GM12873 (cell line): ENCODE results near the gene SURF4.

Experiments used
- CTCF ChIP-seq: IDR thresholded peaks from 2 replicates; pipeline ENCODE4 v1.5.1; 2012; ENCODE audit warnings: low read depth, mild to moderate bottlenecking, moderate library complexity, low read length, control low read depth; ENCODE audit not compliant: insufficient read depth; ENCODE audit errors: missing control alignments

The SURF4 gene

DNA sequence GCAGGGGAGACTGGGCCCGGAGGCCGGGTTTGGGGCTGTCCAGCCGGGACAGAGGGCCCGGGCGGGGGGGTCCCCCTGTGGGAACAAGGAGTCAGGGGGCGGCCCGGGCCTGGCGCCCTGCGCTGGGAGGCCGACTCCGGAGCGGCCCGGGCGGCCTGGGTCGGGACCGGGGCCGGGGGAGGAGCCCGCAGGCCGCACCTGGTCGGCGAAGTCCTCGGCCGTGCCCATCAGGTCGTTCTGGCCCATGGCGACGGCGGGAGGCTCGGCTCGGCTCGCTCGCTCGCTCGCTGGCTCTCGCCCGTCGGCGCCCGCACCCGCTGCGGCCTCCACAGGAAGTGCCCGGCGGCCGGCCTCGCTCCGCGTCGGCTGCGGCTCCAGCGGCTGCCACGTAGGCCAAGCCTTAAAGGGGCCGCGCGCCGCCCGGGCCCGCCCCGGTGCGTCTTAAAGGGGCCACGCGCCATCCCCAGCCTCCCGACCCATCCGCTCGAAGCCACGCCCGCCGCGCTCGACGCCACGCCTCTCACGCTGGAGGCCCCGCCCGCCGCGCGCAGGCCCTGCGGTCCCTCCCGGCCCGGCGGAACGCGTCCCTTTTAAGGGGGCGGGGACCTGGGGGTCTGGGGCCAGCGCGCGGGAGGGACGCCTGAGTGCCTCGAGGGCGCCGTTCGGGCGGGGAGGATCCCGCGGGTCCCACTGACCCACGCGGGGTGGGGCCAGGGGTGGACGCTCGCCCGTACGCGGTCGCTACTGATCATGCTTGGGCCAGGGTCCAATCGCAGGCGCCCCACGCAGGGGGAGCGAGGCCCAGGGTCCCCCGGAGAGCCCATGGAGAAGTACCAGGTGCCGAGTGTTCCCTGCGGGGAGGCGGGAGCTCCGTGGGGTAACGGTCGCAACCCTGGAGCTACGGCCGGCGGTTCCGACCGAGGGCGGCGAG lies at the start of gene SURF4, which contains the start of gene STKLD1:
TSS of gene SURF4 (minus strand) at position 337 of the 931 bp plus-strand sequence. CDS start at position 246, 91 bp downstream.
TSS of gene STKLD1 (plus strand) at position 643 of the 931 bp plus-strand sequence. CDS start at position 751, 108 bp downstream.
- no peak for TF ChIP-seq CTCF

- no peak for TF ChIP-seq CTCF
Measured at GRCh38 chr9:133425049-133425632, 49.3 kb upstream of the SURF4 start.

DNA sequence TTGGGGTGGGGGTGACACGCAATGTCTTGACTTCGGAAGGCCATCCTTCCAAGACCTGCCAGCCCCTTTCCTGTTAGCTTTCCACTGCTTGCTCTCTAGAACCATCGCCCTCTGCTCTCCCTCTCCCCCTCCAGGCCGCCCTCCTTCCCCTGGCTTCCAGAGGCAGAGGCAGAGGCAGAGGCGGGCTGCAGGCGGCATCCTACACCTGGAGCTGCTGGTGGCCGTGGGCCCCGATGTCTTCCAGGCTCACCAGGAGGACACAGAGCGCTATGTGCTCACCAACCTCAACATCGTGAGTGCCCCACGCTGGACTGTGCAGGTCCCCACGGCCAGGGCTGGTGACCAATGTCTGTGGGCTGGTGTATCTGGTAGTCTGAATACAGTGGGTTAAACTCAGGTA lies 48.3 kb upstream of the SURF4 start:
- no peak for TF ChIP-seq CTCF

DNA sequence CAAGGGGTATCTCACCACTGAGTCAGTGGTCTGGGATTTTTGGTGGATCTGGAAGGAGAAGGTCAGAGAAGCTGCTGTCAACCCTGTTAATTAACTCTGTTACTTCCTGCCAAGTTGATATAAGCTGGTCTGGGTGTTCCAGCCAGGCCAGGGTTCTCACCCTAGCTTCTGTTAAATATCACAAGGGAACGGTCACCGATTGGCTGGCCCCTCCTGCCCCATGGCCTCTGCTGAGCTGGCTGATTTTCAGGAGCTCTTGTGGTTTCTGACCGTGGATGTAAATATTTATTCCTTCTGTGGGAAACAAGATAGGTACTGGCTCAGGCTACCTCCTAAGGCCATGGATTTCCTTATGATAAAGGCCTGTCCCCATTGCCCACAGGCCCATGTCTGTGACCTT lies 47.4 kb upstream of the SURF4 start:
- no peak for TF ChIP-seq CTCF

GRCh38 chr9:133421615-133422542 lies 46.0 kb upstream of the SURF4 start, which contains the start of gene ADAMTS13:
Gene ADAMTS13 (plus strand): TSS chr9:133422367. CDS start chr9:133422444, 77 bp downstream.
- peak; percentile 56 for TF ChIP-seq CTCF

- TF ChIP-seq CTCF = no peak
Measured at GRCh38 chr9:133420392-133420827, 44.5 kb upstream of the SURF4 start.

GRCh38 chr9:133419005-133419404 lies 43.1 kb upstream of the SURF4 start:
- TF ChIP-seq CTCF = no peak
